Mesothelial cell of epicardium (in vitro differentiated cells): Measurements from ENCODE around the gene NAV1. TPM values are rescaled to one million over a fixed set of nuclear protein-coding genes. Genes with fewer than 3 reads are reported as not detected.

Source experiments
- DNase-seq, 2 experiments: peaks; one replicate each; pipeline ENCODE4 v3.0.0; 2021; ENCODE audit warnings: low spot score in 2 of 2; ENCODE audit not compliant: unreplicated experiment in 2 of 2
- H3K27ac Mint-ChIP-seq: 2 replicates; pipeline ENCODE4 v1.8.0; 2021; ENCODE audit warnings: mixed read lengths
- H3K27me3 Mint-ChIP-seq: 2 replicates; pipeline ENCODE4 v1.8.0; 2021; ENCODE audit warnings: low read depth, mixed read lengths
- H3K36me3 Mint-ChIP-seq: 2 replicates; pipeline ENCODE4 v1.8.0; 2021; ENCODE audit warnings: mixed read lengths
- H3K4me1 Mint-ChIP-seq: 2 replicates; pipeline ENCODE4 v1.8.0; 2021; ENCODE audit warnings: mixed read lengths
- H3K4me3 Mint-ChIP-seq: 2 replicates; pipeline ENCODE4 v1.8.0; 2021; ENCODE audit warnings: mild to moderate bottlenecking, moderate library complexity, mixed read lengths
- H3K9me3 Mint-ChIP-seq: 2 replicates; pipeline ENCODE4 v1.8.0; 2021; ENCODE audit warnings: mixed read lengths
- total RNA-seq: library from RNA; stranded (reverse); gene quantifications from 3 replicates; pipeline ENCODE4 v1.2.1, GENCODE V29; 2021
- TF ChIP-seq, protein P1 (sequence below): fragments of 200-600 bp; sonication (generic); IDR thresholded peaks from one replicate; pipeline ENCODE4 v1.5.0; 2021; ENCODE audit warnings: antibody characterized with exemption; ENCODE audit not compliant: unreplicated experiment

The NAV1 gene
- total RNA-seq, 1 donor from 2014 or later = 95.9 TPM

DNA sequence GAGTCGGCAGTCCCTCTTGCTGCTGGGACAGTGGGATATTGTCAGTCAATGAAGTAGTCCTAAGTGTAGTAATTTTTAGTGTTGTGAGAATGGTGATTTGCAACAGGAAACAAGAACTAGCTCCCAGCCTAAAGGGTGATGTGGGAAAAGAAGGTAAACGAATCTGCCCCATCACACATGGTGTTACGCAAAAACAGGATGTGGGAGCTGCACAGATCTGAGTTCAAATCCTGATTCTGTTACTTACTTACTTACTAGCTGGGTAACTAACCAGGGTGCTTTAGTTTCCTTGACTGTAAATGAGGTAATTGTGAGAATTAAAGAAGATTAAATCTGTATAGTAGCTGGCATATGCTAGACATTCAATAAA, 22.3 kb downstream of the NAV1 start:
- H3K4me1 Mint-ChIP-seq = peaks cover 15% of the 10 kb centered on the region
- TF ChIP-seq, protein P1, sequence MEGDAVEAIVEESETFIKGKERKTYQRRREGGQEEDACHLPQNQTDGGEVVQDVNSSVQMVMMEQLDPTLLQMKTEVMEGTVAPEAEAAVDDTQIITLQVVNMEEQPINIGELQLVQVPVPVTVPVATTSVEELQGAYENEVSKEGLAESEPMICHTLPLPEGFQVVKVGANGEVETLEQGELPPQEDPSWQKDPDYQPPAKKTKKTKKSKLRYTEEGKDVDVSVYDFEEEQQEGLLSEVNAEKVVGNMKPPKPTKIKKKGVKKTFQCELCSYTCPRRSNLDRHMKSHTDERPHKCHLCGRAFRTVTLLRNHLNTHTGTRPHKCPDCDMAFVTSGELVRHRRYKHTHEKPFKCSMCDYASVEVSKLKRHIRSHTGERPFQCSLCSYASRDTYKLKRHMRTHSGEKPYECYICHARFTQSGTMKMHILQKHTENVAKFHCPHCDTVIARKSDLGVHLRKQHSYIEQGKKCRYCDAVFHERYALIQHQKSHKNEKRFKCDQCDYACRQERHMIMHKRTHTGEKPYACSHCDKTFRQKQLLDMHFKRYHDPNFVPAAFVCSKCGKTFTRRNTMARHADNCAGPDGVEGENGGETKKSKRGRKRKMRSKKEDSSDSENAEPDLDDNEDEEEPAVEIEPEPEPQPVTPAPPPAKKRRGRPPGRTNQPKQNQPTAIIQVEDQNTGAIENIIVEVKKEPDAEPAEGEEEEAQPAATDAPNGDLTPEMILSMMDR = no peak
- no peak for DNase-seq
- H3K9me3 Mint-ChIP-seq = no peaks in the 10 kb centered on the region
- H3K4me3 Mint-ChIP-seq = no peak overlapping the region
- H3K27me3 Mint-ChIP-seq = no peaks in the 10 kb centered on the region
- no peak overlapping the region for H3K27ac Mint-ChIP-seq
- no peaks in the 10 kb centered on the region for H3K36me3 Mint-ChIP-seq

DNA sequence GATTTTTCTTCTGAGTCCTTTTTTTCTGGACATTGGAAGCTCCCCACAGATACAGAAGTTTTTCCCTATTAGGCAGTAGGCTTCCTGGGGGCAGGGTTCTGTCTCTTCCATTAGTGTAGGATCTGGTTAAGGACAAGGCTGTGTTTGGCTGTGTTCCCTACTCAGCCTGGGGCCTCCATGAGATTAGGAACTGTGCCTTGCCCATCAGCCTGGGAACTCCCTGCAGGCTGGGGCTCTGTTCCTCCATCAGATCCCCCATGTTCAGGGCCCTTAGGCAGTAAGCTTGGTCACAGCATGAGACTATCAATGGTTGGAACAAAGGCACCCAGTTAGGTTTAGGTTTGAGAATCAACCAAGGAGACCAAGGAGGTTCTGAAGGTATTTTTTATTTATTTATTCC, 22.7 kb downstream of the NAV1 start:
- Mint-ChIP-seq H3K36me3 (no peaks in the 10 kb centered on the region), H3K4me3 (no peak overlapping the region), H3K27me3 (no peaks in the 10 kb centered on the region), H3K27ac (no peak overlapping the region), H3K9me3 (no peaks in the 10 kb centered on the region), H3K4me1 (peaks cover 15% of the 10 kb centered on the region)
- TF ChIP-seq, protein P1 = no peak
- no peak for DNase-seq

DNA sequence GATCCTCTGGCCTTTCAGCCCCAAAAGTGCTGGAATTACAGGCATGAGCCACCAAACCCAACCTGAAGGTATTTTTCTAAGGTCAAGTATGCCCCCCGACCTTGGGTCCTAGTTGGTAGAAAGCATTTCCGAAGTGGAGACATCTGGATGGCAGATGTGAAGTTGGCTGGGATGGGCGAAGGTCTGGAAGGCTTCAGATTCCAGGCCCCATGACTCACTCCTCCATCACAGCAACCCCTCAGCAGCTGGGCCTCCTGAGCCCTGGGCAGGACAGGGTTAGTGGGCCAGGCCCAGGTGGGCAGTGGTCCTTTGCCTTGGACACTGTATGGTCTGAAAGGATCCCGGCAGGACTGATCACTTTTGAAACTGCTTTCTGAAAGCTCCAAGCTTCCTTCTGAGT, 23.3 kb downstream of the NAV1 start:
- DNase-seq = no peak
- no peaks in the 10 kb centered on the region for H3K36me3 Mint-ChIP-seq
- no peaks in the 10 kb centered on the region for H3K9me3 Mint-ChIP-seq
- peaks cover 13% of the 10 kb centered on the region for H3K4me1 Mint-ChIP-seq
- TF ChIP-seq, protein P1 = no peak
- no peak overlapping the region for H3K4me3 Mint-ChIP-seq
- peak overlapping the region; percentile 61 for H3K27ac Mint-ChIP-seq
- H3K27me3 Mint-ChIP-seq = no peaks in the 10 kb centered on the region

DNA sequence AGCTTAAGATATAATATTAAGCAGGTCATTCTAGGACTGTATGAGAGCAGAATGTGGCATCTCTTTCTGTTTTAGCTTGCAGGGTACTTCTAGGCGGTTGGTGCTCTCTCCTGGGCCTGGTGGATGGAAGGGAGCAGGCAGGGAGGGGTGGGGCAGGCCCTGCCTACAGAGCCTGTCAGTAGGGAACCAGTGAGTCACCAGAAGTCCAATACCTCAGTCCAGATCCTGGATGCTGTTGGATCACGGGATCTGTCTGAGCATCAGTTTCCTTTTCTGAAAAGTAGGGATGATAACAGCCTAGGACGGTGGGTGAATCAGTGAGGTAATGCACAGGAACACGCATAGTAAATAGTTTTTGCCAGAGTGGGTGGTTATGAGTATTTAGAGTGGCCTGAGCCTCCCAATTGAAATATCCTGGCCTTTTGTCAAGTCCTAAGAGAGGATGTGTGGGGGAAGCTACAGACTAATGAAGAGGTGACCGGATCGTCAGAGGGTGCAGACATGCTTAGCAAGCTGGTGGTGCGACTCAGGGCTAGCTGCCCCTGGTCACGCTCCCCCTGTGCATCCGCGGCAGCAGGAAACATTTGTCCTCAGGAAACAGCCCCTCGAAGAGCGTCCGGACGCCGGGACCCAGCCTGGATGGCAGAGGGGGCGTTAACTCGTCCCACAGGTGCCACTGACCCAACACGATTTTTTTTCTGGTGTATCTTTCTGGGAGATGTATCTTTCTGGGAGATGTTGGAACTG, 23.9 kb downstream of the NAV1 start:
- TF ChIP-seq, protein P1 = no peak
- Mint-ChIP-seq H3K27ac (peak overlapping the region; percentile 61), H3K36me3 (no peaks in the 10 kb centered on the region), H3K4me1 (peaks cover 9% of the 10 kb centered on the region), H3K4me3 (no peak overlapping the region), H3K9me3 (no peaks in the 10 kb centered on the region), H3K27me3 (no peaks in the 10 kb centered on the region)
- DNase-seq = peak in 1 of 2 experiments; percentile 20

DNA sequence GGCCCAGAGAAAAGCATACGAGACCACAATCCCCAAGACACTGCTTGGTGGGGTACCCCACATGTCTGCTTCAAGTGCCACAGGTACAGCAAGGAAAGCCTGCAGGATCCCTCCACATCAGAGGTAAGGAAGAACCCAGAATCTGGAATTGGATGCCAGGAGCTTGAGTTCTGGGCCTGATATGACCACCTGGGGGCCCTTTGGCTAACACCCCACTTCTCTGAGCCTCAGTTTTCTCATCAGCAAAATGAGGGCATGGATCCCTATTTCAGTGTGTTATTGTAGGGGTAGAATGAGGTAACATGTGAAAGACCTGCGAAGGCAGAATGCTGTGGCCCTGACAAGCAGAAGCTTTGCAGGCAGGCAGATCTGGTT, 24.5 kb downstream of the NAV1 start:
- TF ChIP-seq, protein P1 = no peak
- Mint-ChIP-seq H3K9me3 (no peaks in the 10 kb centered on the region), H3K27me3 (no peaks in the 10 kb centered on the region), H3K36me3 (no peaks in the 10 kb centered on the region), H3K27ac (no peak overlapping the region), H3K4me1 (peaks cover 6% of the 10 kb centered on the region), H3K4me3 (no peak overlapping the region)
- peak in 1 of 2 experiments; percentile 7 for DNase-seq

DNA sequence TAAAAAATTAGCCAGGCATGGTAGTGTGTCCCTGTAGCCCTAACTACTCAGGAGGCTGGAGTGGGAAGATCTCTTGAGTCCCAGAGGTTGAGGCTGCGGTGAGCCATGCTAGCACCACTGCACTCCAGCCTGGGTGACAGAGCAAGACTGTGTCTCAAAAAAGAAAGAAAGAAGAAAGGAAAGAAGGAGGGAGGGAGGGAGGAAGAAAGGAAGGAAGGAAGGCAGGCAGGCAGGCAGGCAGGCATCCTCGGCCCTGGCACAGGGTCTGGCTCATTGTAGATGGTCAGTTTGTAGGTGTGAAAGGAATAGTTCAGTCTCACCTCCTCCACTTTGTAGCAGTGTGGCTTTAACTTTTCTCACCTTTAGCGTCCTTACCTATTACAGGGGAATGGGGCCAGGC, 25.0 kb downstream of the NAV1 start:
- no peak overlapping the region for H3K27ac Mint-ChIP-seq
- TF ChIP-seq, protein P1 = no peak
- H3K9me3 Mint-ChIP-seq = no peaks in the 10 kb centered on the region
- DNase-seq = no peak
- peaks cover 6% of the 10 kb centered on the region for H3K4me1 Mint-ChIP-seq
- no peak overlapping the region for H3K4me3 Mint-ChIP-seq
- H3K36me3 Mint-ChIP-seq = no peaks in the 10 kb centered on the region
- no peaks in the 10 kb centered on the region for H3K27me3 Mint-ChIP-seq
